Brain microvascular endothelial cell (primary cell): Measurements from ENCODE around the gene SMAD6.
A peak's percentile ranks its signal among the peaks of the same experiment; 100 is the strongest.

Source experiments
- DNase-seq: peaks from one replicate; pipeline ENCODE4 v3.0.0-alpha.2; 2020
- H3K27ac ChIP-seq: fragments of 250-450 bp; sonication (Bioruptor Pico); 2 replicates; pipeline ENCODE4 v1.5.1; 2020; ENCODE audit warnings: mild to moderate bottlenecking, moderate library complexity
- H3K27me3 ChIP-seq: fragments of 250-450 bp; sonication (Bioruptor Pico); replicated peaks from 2 replicates; pipeline ENCODE4 v1.5.1; 2020; ENCODE audit warnings: mild to moderate bottlenecking
- H3K36me3 ChIP-seq: fragments of 250-450 bp; sonication (Bioruptor Pico); replicated peaks from 2 replicates; pipeline ENCODE4 v1.5.1; 2020; ENCODE audit warnings: mild to moderate bottlenecking
- H3K4me3 ChIP-seq: 2 replicates; pipeline ENCODE4 v1.5.1; 2011; ENCODE audit warnings: low read depth, mild to moderate bottlenecking, control low read depth, low read length, moderate library complexity
- in situ Hi-C: cut with HindIII; loops from 2 replicates; pipeline ENCODE4 v1.10.0; 2017; ENCODE audit warnings: low sequenced_read_pairs, low pct_ligation_motif_present
- TF ChIP-seq, protein P1 (sequence below): IDR thresholded peaks from 2 replicates; pipeline ENCODE4 v1.5.1; 2011; ENCODE audit warnings: low read depth, mild to moderate bottlenecking, moderate library complexity, low read length, control low read depth, inconsistent platforms; ENCODE audit errors: missing control alignments

The SMAD6 gene

DNA sequence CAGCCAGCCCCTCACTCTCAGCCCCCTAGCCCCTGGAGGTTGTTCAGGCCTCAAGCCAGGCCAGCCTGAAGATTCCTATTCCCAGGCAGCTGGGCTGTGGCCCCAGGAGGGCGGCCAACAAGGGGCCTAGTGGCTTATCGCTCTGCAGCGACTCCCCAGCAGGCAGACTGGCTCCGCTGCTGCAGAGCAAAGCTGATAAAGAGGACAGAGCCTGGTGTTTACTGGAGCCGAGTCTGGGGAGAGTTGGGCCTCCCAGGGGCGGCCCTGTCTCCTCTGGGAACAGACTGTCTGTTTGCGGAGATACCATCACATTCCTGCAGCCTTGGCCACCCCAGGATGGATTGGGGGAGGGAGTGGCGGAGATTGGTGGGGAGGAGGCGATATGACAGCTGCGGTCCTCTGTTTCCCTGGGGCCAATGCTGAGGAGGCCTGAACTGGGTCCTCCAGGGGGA lies 22.4 kb upstream of the SMAD6 start:
- peak; percentile 59 for DNase-seq
- Histone ChIP-seq H3K27me3 (no peaks in the 10 kb centered on the region), H3K27ac (peak overlapping the region; percentile 17), H3K4me3 (no peak overlapping the region), H3K36me3 (no peaks in the 10 kb centered on the region)
- in situ Hi-C loops = no loop called here
- TF ChIP-seq, protein P1, sequence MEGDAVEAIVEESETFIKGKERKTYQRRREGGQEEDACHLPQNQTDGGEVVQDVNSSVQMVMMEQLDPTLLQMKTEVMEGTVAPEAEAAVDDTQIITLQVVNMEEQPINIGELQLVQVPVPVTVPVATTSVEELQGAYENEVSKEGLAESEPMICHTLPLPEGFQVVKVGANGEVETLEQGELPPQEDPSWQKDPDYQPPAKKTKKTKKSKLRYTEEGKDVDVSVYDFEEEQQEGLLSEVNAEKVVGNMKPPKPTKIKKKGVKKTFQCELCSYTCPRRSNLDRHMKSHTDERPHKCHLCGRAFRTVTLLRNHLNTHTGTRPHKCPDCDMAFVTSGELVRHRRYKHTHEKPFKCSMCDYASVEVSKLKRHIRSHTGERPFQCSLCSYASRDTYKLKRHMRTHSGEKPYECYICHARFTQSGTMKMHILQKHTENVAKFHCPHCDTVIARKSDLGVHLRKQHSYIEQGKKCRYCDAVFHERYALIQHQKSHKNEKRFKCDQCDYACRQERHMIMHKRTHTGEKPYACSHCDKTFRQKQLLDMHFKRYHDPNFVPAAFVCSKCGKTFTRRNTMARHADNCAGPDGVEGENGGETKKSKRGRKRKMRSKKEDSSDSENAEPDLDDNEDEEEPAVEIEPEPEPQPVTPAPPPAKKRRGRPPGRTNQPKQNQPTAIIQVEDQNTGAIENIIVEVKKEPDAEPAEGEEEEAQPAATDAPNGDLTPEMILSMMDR = no peak

DNA sequence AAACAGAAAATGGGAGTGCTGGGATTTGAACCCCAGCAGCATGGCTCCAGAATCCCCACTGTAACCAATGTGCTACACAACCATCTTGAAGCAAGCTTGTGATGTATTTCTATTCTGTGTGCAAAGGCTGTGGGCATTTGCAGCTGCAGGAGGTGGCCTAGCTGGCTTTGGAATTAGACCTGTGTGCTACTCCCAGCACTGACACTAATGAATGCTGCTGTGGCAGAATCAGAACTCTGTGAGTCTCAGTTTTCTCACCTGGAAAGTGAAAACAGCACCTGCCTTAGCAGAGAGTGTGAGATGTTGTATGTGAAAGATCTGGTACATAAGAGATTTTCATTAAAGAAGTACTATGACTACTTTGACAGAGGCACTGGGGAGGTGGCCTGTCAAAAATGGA lies 21.5 kb upstream of the SMAD6 start:
- Histone ChIP-seq H3K27ac (no peak overlapping the region), H3K4me3 (no peak overlapping the region), H3K27me3 (no peaks in the 10 kb centered on the region), H3K36me3 (no peaks in the 10 kb centered on the region)
- TF ChIP-seq, protein P1 = no peak
- in situ Hi-C loops = no loop called here
- DNase-seq = no peak

DNA sequence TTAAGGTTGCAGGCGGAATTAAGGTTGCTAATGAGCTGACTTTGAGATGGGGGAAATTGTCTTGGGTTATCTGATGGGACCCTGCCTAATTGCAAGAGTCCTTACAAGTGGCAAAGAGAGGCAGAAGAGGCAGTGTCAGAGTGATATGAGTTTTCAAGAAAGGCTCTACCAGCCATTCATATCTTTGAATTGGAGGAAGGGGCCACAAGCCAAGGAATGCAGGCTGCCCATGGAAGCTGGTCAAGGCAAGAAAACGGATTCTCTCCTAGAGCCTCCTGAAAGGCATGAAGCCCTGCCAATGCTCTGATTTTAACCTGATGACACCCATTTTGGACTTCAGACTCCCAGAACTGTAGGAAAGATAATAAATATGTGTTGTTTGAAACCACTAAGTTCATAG lies 20.6 kb upstream of the SMAD6 start:
- H3K27ac ChIP-seq = no peak overlapping the region
- no peaks in the 10 kb centered on the region for H3K27me3 ChIP-seq
- no peak for DNase-seq
- in situ Hi-C loops = no loop called here
- H3K4me3 ChIP-seq = no peak overlapping the region
- TF ChIP-seq, protein P1 = no peak
- no peaks in the 10 kb centered on the region for H3K36me3 ChIP-seq

- H3K27ac ChIP-seq = no peak overlapping the region
- H3K27me3 ChIP-seq = no peaks in the 10 kb centered on the region
- in situ Hi-C loops = no loop called here
- H3K4me3 ChIP-seq = no peak overlapping the region
- no peaks in the 10 kb centered on the region for H3K36me3 ChIP-seq
- TF ChIP-seq, protein P1 = no peak
- no peak for DNase-seq
These were observed 19.8 kb upstream of the SMAD6 start for GRCh38 chr15:66682246-66682645.

- H3K27ac ChIP-seq = no peak overlapping the region
These were observed 19.2 kb upstream of the SMAD6 start for GRCh38 chr15:66682865-66683264.

More at GRCh38 chr15:66682865-66683264, 19.2 kb upstream of the SMAD6 start:
- Histone ChIP-seq H3K27me3 (no peaks in the 10 kb centered on the region), H3K4me3 (no peak overlapping the region), H3K36me3 (no peaks in the 10 kb centered on the region)
- in situ Hi-C loops = no loop called here
- TF ChIP-seq, protein P1 = no peak
- DNase-seq = peak; percentile 38
